Erythroblast (primary cell): ENCODE results near the gene KL.
A peak's percentile ranks its signal among the peaks of the same experiment; 100 is the strongest.

ENCODE experiments used
- DNase-seq, 2 experiments: peaks; one replicate each; lab custom pipeline; 2025; lab: John Stamatoyannopoulos, UW
- GATA1 ChIP-seq: IDR thresholded peaks from 2 replicates; pipeline ENCODE4 v1.6.1; 2011; ENCODE audit warnings: low read depth, mild to moderate bottlenecking, control low read depth, low read length, moderate library complexity
- POLR2A ChIP-seq: IDR thresholded peaks from 2 replicates; pipeline ENCODE4 v1.6.1; 2011; ENCODE audit warnings: mild to moderate bottlenecking, low read length

KL gene

GRCh38 chr13:33016414-33017322 is at the start of gene KL:
Gene KL (plus strand): TSS chr13:33016423. CDS start chr13:33016441, 18 bp downstream.
- TF ChIP-seq POLR2A: no peak
- TF ChIP-seq GATA1: no peak
- peak in 1 of 2 experiments; percentile 13 for DNase-seq

GRCh38 chr13:32967584-32968182 is 48.5 kb upstream of the KL start:
- DNase-seq: no peak
- TF ChIP-seq GATA1: no peak
- no peak for TF ChIP-seq POLR2A

GRCh38 chr13:32968316-32968715 is 47.9 kb upstream of the KL start:
- no peak for TF ChIP-seq GATA1
- TF ChIP-seq POLR2A: no peak
- DNase-seq: no peak

- TF ChIP-seq POLR2A (no peak), GATA1 (no peak)
- DNase-seq: no peak
These were observed 47.4 kb upstream of the KL start for GRCh38 chr13:32968793-32969192.

GRCh38 chr13:32969516-32969941 is 46.7 kb upstream of the KL start:
- TF ChIP-seq GATA1 (no peak), POLR2A (no peak)

GRCh38 chr13:32976056-32976805 is 40.0 kb upstream of the KL start:
- TF ChIP-seq GATA1 (no peak), POLR2A (no peak)

More at GRCh38 chr13:32969516-32969941, 46.7 kb upstream of the KL start:
- no peak for DNase-seq

GRCh38 chr13:32976912-32977311 is 39.3 kb upstream of the KL start:
- TF ChIP-seq POLR2A (no peak), GATA1 (no peak)
- no peak for DNase-seq

More at GRCh38 chr13:32976056-32976805, 40.0 kb upstream of the KL start:
- no peak for DNase-seq

- DNase-seq: no peak
- TF ChIP-seq POLR2A (no peak), GATA1 (no peak)
These were observed 38.9 kb upstream of the KL start for GRCh38 chr13:32977321-32977720.

- no peak for TF ChIP-seq POLR2A
- no peak for DNase-seq
These were observed 37.9 kb upstream of the KL start for GRCh38 chr13:32978278-32978677.

- no peak for TF ChIP-seq POLR2A
- TF ChIP-seq GATA1: no peak
- DNase-seq: no peak
These were observed 33.2 kb upstream of the KL start for GRCh38 chr13:32983058-32983457.

- no peak for DNase-seq
- TF ChIP-seq GATA1: no peak
- no peak for TF ChIP-seq POLR2A
These were observed 31.2 kb upstream of the KL start for GRCh38 chr13:32984857-32985626.

GRCh38 chr13:32986552-32986951 is 29.7 kb upstream of the KL start:
- no peak for DNase-seq
- TF ChIP-seq GATA1 (no peak), POLR2A (no peak)

GRCh38 chr13:32987462-32987861 is 28.8 kb upstream of the KL start:
- TF ChIP-seq POLR2A (no peak), GATA1 (no peak)
- DNase-seq: no peak

GRCh38 chr13:32988608-32989289 is 27.5 kb upstream of the KL start:
- TF ChIP-seq POLR2A (no peak), GATA1 (no peak)
- DNase-seq: no peak
